Prostate gland (tissue), 2 donors: ENCODE results near the gene LTBP2. TPM values are rescaled to one million over a fixed set of nuclear protein-coding genes. Genes with fewer than 3 reads are reported as not detected.

Experiments used
- DNase-seq: peaks from one replicate; pipeline ENCODE4 v3.0.0-alpha.2; 2019; ENCODE audit warnings: low spot score
- H3K27ac ChIP-seq, 2 donors: fragments of 200-600 bp; sonication (generic); 2 replicates each; pipeline ENCODE4 v1.5.1; 2017 to 2019
- H3K27me3 ChIP-seq: fragments of 200-600 bp; sonication (generic); replicated peaks from 2 replicates; pipeline ENCODE4 v1.5.1; 2019; ENCODE audit not compliant: insufficient read depth
- H3K36me3 ChIP-seq, 2 donors: fragments of 200-600 bp; sonication (generic); 1 replicate in 1 of 2; 2 replicates in 1 of 2; pipeline versions ENCODE4 v1.5.1 to v1.8.1; 2017 to 2019
- H3K4me1 ChIP-seq: fragments of 200-600 bp; sonication (generic); replicated peaks from 2 replicates; pipeline ENCODE4 v1.5.1; 2019
- H3K4me3 ChIP-seq, 2 donors: fragments of 200-600 bp; sonication (generic); 2 replicates each; pipeline ENCODE4 v1.5.1; 2017 to 2019
- H3K9me3 ChIP-seq: fragments of 200-600 bp; sonication (generic); 2 replicates; pipeline ENCODE4 v1.5.1; 2017
- POLR2A ChIP-seq: fragments of 450-650 bp; IDR thresholded peaks from one replicate; pipeline ENCODE4 v1.6.1; 2016; ENCODE audit warnings: antibody characterized with exemption, mild to moderate bottlenecking
- POLR2AphosphoS5 ChIP-seq: sonication (generic); formaldehyde crosslinking; IDR thresholded peaks from one replicate; pipeline ENCODE4 v1.6.1; 2017; ENCODE audit warnings: antibody characterized with exemption
- WGBS: methylation state at CpG from one replicate; pipeline ENCODE4 v1.1.5; 2018; 5-methylcytosine and 5-hydroxymethylcytosine counted together
- intact Hi-C: fragments of 100-400 bp; cut with DNase I; formaldehyde crosslinking; loops from one replicate; pipeline ENCODE4 v1.14.2; 2022
- total RNA-seq, 2 donors: library from RNA; depleted of rRNA; stranded (reverse); fragments of >200 nt; gene quantifications; one replicate each; pipeline ENCODE4 v1.1.0, GENCODE V29; 2016
- TF ChIP-seq, protein P1 (sequence below), 4 experiments: fragments of 200-600 bp in 2 of 4; fragments of 450-650 bp in 2 of 4; sonication (generic) in 2 of 4; IDR thresholded peaks; 1 replicate in 3 of 4; 2 replicates in 1 of 4; pipeline ENCODE4 v1.5.1; 2016 to 2019; ENCODE audit warnings: antibody characterized with exemption in 4 of 4, mild to moderate bottlenecking in 2 of 4, moderate library complexity in 2 of 4

Gene LTBP2
- total RNA-seq, 2 donors from 2014 or later, result 47.0 to 90.7 TPM

DNA sequence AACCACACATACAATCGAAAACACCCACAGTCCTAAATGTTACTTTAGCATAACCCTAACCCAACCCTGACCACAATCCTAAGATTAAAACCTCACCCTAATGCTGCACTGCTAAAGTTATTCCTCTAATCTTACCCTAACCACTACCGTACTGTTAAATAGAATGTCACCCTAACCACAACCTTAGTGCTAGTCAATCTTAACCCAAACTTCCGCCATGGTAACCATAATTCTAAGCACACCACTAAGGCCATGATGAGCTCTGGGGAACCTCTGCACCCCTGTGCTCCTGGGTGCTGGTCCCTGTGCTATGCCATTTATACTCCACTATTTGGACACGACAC is 38.0 kb downstream of the LTBP2 start:
- Histone ChIP-seq H3K9me3 (no peaks in the 10 kb centered on the region), H3K27me3 (no peaks in the 10 kb centered on the region), H3K4me1 (no peaks in the 10 kb centered on the region), H3K4me3 (no peak overlapping the region), H3K27ac (peak overlapping the region in 1 of 2 donors; percentile 21), H3K36me3 (no peaks in the 10 kb centered on the region)
- no peak for DNase-seq
- intact Hi-C loops, result no loop called here
- WGBS, result 96% methylated on average over 4 of the region's 4 CpGs
- TF ChIP-seq, protein P1, sequence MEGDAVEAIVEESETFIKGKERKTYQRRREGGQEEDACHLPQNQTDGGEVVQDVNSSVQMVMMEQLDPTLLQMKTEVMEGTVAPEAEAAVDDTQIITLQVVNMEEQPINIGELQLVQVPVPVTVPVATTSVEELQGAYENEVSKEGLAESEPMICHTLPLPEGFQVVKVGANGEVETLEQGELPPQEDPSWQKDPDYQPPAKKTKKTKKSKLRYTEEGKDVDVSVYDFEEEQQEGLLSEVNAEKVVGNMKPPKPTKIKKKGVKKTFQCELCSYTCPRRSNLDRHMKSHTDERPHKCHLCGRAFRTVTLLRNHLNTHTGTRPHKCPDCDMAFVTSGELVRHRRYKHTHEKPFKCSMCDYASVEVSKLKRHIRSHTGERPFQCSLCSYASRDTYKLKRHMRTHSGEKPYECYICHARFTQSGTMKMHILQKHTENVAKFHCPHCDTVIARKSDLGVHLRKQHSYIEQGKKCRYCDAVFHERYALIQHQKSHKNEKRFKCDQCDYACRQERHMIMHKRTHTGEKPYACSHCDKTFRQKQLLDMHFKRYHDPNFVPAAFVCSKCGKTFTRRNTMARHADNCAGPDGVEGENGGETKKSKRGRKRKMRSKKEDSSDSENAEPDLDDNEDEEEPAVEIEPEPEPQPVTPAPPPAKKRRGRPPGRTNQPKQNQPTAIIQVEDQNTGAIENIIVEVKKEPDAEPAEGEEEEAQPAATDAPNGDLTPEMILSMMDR (IDR thresholded peaks at IDR 0.05), result no peak
- no peak for TF ChIP-seq POLR2AphosphoS5
- no peak for TF ChIP-seq POLR2A

DNA sequence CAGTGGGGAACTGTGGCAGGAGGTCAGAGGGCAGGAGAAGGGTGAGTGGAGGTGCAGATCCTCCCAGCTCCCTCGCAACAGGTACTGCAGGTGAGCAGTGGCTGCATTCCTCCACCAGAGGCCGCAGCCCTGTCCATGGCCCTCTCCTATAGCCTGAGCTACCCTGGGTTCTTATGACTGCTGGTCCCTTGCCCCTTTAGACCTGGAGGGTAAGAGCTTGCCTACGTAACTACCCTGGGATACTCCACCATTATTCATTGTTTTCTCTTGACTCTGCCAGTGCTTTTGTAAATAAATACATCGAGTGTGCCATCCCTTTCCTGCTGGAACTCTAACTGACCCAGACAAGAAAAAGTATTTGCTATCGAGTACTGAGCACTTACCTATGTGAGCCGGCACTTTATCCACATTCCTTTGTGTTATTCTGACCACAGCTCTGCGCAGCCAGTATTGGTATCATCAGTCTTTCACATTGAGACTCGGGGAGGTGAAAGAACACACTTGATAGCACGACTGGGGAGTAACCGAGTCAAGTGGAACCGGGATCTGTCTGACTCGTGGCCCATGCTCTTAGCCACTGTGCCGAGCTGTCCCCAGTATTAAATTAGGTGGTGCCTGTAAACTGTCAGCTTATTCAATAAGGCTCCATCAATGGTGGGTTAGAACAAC is 38.5 kb downstream of the LTBP2 start:
- Histone ChIP-seq H3K36me3 (no peaks in the 10 kb centered on the region), H3K27me3 (no peaks in the 10 kb centered on the region), H3K4me3 (no peak overlapping the region), H3K27ac (peak overlapping the region; percentile 61 to 76), H3K9me3 (no peaks in the 10 kb centered on the region), H3K4me1 (no peaks in the 10 kb centered on the region)
- intact Hi-C loops, result no loop called here
- no peak for DNase-seq
- WGBS, result 64% methylated on average over 13 of the region's 13 CpGs
- TF ChIP-seq, protein P1 (IDR thresholded peaks at IDR 0.05), result peak in 2 of 4 experiments; percentile 20 to 33
- no peak for TF ChIP-seq POLR2AphosphoS5
- no peak for TF ChIP-seq POLR2A

DNA sequence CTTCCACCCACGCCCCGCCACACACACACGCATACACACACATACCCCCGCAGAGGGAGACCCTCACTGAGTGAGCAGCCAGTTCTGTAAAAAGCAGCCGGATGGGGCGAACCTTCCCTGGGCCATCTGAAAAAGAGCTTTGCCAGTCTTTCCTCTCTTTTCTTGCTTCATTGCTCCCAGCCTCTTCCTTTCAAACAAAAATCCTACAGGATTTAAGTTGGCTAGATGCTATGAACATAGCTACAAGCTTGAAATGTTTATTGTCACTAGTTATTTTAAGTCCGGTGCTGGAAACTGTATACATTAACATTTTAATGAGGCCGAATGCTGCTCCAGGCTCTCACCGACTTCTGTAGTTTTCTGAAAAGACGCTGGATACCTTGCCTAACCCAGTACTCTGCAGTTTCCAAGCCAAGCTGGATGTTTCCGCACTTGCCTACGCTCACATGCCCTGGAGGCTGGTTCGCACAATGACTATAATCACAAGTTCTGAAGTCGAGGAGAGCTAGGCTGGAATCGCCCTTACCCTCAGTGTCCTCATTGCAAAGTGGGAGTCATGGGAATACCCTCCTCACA is 39.2 kb downstream of the LTBP2 start:
- Histone ChIP-seq H3K27me3 (no peaks in the 10 kb centered on the region), H3K4me1 (no peaks in the 10 kb centered on the region), H3K4me3 (peak overlapping the region in 1 of 2 donors; percentile 1), H3K36me3 (no peaks in the 10 kb centered on the region), H3K27ac (peak overlapping the region; percentile 61 to 76), H3K9me3 (no peaks in the 10 kb centered on the region)
- 20% methylated on average over 15 of the region's 15 CpGs for WGBS
- TF ChIP-seq POLR2A (no peak), POLR2AphosphoS5 (no peak)
- TF ChIP-seq, protein P1 (IDR thresholded peaks at IDR 0.05), result no peak
- peak; percentile 41 for DNase-seq
- intact Hi-C loops, result no loop called here

DNA sequence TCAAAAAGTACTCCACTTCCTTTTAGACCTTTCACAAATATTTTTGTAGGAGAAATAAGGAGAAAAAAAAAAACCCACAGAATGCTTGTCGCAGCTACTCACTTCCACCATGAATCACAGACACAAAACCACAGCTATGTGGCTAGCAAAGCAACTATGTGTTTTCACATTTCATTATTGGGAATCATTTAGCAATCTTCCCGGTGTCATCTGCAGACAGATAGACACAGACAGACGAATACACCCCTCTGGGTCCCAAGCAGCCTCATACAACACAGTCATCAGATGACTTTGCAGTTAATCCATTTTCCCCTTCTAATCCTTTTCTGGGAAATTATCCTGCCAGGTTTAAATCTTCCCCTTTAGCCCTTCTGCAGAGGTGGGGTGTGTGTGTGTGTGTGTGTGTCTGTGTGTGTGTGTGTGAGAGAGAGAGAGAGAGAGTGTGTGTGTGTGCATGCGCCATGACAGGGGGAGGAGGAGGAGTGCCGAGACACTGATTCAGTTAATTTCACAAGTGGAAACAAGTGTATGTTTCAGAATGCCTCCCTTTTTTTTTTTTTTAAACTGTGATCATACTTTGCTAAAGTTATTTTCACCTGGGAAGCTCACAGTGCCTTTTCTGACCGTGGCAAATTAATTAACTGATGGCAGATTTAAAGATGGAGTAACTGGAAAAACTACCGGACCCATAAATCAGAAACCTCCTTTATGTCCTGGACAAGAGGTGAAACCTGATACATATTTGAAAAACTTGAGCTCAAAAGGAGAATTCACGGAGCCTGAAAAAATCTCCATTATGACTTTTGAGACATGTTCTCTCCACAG is 39.9 kb downstream of the LTBP2 start:
- Histone ChIP-seq H3K36me3 (no peaks in the 10 kb centered on the region), H3K4me3 (peak overlapping the region in 1 of 2 donors; percentile 1), H3K27me3 (no peaks in the 10 kb centered on the region), H3K4me1 (no peaks in the 10 kb centered on the region), H3K9me3 (no peaks in the 10 kb centered on the region), H3K27ac (peak overlapping the region; percentile 61 to 76)
- intact Hi-C loops, result no loop called here
- 4% methylated on average over 8 of the region's 8 CpGs for WGBS
- DNase-seq, result no peak
- TF ChIP-seq, protein P1 (IDR thresholded peaks at IDR 0.05), result no peak
- TF ChIP-seq POLR2AphosphoS5 (no peak), POLR2A (no peak)
